ENCODE measurements around the gene CACNB4.

CACNB4 gene

DNA sequence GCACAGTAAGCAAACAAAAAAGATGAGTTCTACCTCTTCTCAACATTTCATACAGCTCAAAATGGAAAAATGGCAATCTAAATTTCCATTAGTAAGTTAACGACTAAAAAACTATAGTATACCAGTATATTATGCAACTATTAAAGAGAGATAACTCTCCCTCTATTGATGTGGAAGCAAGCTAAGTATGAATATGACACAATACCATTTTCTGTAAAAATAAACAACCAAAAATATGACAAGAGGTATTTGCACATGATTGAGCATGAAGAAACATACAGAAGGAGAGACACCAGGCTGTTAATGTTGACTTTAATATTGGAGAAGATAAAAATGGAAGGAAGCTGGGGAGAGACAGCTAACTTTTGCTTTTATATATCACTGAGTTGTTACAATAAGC lies 167.1 kb downstream of the CACNB4 start:
- Histone ChIP-seq H3K4me3 (ENCODE audit: low read depth, low read length) (no peak overlapping the region), H3K36me3 (replicated peaks) (no peaks in the 10 kb centered on the region), H3K27me3 (replicated peaks) (no peaks in the 10 kb centered on the region), H3K27ac (no peak overlapping the region)
- no peak for DNase-seq
- in situ Hi-C loops (cut with HindIII; ENCODE audit: low pct_ligation_motif_present, low sequenced_read_pairs), result no loop called here
- no peak for TF ChIP-seq CTCF (IDR thresholded peaks at IDR 0.05; ENCODE audit: low read depth, low read length, missing control alignments)

DNA sequence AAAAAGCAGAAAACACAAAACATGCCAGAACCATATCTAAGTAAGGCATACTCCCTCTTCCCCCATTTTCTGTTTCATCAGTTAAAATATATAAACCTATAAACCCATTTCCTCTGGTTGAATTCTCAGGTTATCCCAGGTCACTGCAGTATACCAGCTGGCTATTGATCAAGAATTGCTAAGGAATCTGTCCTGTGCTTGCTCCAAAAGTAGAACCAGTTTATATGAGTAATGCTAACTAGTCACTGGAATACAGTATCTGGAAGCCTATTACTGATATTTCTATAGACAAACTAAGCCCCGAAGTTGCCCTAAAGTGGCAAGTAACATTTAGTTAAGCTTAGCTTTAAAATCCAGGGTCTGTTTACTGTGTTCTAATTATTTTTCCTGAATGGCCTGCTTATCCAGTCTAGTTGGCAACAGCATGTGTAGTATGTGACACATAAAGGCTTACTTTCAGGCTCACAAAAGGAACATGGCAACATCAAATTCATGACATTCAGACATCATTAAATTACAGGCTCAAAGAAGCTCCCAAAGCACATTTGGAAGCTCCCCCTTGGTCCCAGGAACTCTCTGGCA lies 167.7 kb downstream of the CACNB4 start:
- TF ChIP-seq CTCF (IDR thresholded peaks at IDR 0.05; ENCODE audit: low read depth, low read length, missing control alignments), result no peak
- no peaks in the 10 kb centered on the region for H3K36me3 ChIP-seq (replicated peaks)
- no peak for DNase-seq
- no peak overlapping the region for H3K27ac ChIP-seq
- no peaks in the 10 kb centered on the region for H3K27me3 ChIP-seq (replicated peaks)
- no peak overlapping the region for H3K4me3 ChIP-seq (ENCODE audit: low read depth, low read length)
- in situ Hi-C loops (cut with HindIII; ENCODE audit: low pct_ligation_motif_present, low sequenced_read_pairs), result no loop called here

GRCh38 chr2:151930042-151930441 lies 168.8 kb downstream of the CACNB4 start:
- H3K36me3 ChIP-seq (replicated peaks), result no peaks in the 10 kb centered on the region
- no peak for TF ChIP-seq CTCF (IDR thresholded peaks at IDR 0.05; ENCODE audit: low read depth, low read length, missing control alignments)
- H3K4me3 ChIP-seq (ENCODE audit: low read depth, low read length), result no peak overlapping the region
- no peaks in the 10 kb centered on the region for H3K27me3 ChIP-seq (replicated peaks)
- no peak for DNase-seq
- in situ Hi-C loops (cut with HindIII; ENCODE audit: low pct_ligation_motif_present, low sequenced_read_pairs), result no loop called here
- H3K27ac ChIP-seq, result no peak overlapping the region

DNA sequence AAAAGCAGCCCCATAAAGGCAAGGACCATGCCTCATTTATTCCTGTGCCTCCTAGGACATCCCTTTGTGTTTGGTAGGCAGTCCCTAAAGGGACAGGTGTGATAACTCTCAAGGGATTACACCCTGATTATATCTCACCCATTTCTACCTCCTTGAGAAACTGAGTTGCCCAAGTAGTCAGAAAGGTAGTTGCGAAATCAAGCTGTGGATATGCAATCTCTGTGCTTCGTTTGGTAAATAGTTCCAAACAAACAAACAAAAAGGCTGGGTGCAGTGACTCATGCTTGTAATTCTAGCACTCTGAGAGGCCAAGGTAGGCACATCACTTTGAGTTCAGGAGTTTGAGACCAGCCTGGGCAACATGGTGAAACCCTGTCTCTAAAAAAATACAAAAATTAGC lies 170.5 kb downstream of the CACNB4 start:
- DNase-seq, result no peak
- Histone ChIP-seq H3K36me3 (replicated peaks) (no peaks in the 10 kb centered on the region), H3K4me3 (ENCODE audit: low read depth, low read length) (no peak overlapping the region), H3K27me3 (replicated peaks) (no peaks in the 10 kb centered on the region), H3K27ac (no peak overlapping the region)
- in situ Hi-C loops (cut with HindIII; ENCODE audit: low pct_ligation_motif_present, low sequenced_read_pairs), result no loop called here
- no peak for TF ChIP-seq CTCF (IDR thresholded peaks at IDR 0.05; ENCODE audit: low read depth, low read length, missing control alignments)

DNA sequence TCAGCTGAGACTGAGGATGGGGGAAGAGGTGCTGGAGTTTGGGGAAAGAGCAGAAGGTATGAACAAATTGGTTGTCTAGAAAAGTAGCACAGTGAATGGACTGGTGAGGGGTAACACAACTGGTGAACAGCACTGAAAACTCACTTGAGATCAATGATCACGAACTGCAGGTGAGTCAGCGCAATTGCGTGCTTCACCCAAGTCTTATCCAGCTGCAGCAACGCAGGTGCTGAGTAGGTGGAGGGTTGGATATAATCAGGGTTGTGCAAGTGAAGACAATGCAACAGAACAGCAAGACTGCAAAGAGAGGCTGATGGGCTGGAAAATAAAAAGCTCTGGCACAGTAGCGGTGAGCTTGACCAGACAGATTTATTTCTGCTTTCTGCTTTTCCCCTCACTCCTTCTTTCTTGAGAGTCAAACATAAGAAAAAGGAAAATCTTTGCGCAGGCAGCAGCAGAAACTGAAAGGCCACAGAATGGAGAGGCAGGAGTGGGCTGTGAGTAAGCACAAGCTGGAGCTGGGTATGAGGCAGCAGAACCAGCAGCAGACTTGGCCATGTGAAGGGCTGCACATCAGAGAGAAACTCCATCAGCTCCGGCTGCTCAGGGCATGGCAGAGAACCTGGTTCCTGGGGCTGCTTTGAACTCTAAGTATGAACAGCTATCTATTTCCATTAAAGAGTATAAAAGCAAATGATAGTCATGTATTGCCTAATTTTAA lies 171.2 kb downstream of the CACNB4 start:
- H3K27ac ChIP-seq, result no peak overlapping the region
- in situ Hi-C loops (cut with HindIII; ENCODE audit: low pct_ligation_motif_present, low sequenced_read_pairs), result no loop called here

More for the DNA sequence above, 171.2 kb downstream of the CACNB4 start:
- no peak for TF ChIP-seq CTCF (IDR thresholded peaks at IDR 0.05; ENCODE audit: low read depth, low read length, missing control alignments)
- DNase-seq, result no peak
- Histone ChIP-seq H3K27me3 (replicated peaks) (no peaks in the 10 kb centered on the region), H3K36me3 (replicated peaks) (no peaks in the 10 kb centered on the region), H3K4me3 (ENCODE audit: low read depth, low read length) (no peak overlapping the region)
